K562 (cell line): Measurements from ENCODE around the gene KCTD15.

Experiments
- ASH1L ChIP-seq: fragments of 450-650 bp; IDR thresholded peaks from 2 replicates; pipeline ENCODE4 v1.6.1; 2018; ENCODE audit warnings: borderline replicate concordance, mild to moderate bottlenecking, low read depth; ENCODE audit not compliant: partially characterized antibody
- CTCF ChIP-seq, 3 experiments: IDR thresholded peaks in 2 of 3; conservative IDR thresholded peaks in 1 of 3; 2 replicates each; pipeline ENCODE4 v1.5.1; 2011 to 2012; ENCODE audit warnings: low read length in 3 of 3, mild to moderate bottlenecking in 3 of 3, control low read depth in 2 of 3, improper control_type of control experiment in 1 of 3, inconsistent platforms in 1 of 3, low read depth in 1 of 3, mixed read lengths in 1 of 3, moderate library complexity in 1 of 3; ENCODE audit not compliant: insufficient read depth in 2 of 3
- KLF16 ChIP-seq: IDR thresholded peaks from 2 replicates; pipeline ENCODE4 v1.6.1; 2016; ENCODE audit warnings: antibody characterized with exemption
- POLR2A ChIP-seq: fragments of 450-650 bp; conservative IDR thresholded peaks from 2 replicates; pipeline ENCODE4 v1.6.1; 2016
- SIN3A ChIP-seq, 2 experiments: fragments of 150-350 bp in 1 of 2; IDR thresholded peaks; 2 replicates each; pipeline ENCODE4 v1.6.1; 2011 to 2016; ENCODE audit warnings: borderline replicate concordance in 2 of 2, low read depth in 2 of 2, low read length in 2 of 2, mild to moderate bottlenecking in 2 of 2, moderate library complexity in 2 of 2; ENCODE audit not compliant: control insufficient read depth in 1 of 2
- SMC3 ChIP-seq: conservative IDR thresholded peaks from 2 replicates; pipeline ENCODE4 v1.6.1; 2011; ENCODE audit warnings: low read depth, low read length, improper control_type of control experiment; ENCODE audit not compliant: insufficient read depth
- TBP ChIP-seq: optimal IDR thresholded peaks from 2 replicates; pipeline ENCODE3; 2011; ENCODE audit warnings: low read depth, low read length, improper control_type of control experiment
- ZFX ChIP-seq: sonication (generic); formaldehyde crosslinking; IDR thresholded peaks from 2 replicates; pipeline ENCODE4 v1.8.0; 2022; ENCODE audit warnings: mild to moderate bottlenecking, missing genetic modification reagents, moderate library complexity
- ZNF274 ChIP-seq: IDR thresholded peaks from 2 replicates; pipeline ENCODE4 v1.6.1; 2011; ENCODE audit warnings: low read depth, mild to moderate bottlenecking, low read length, moderate library complexity, borderline replicate concordance

GRCh38 chr19:33812388-33813330, 16.0 kb downstream of the KCTD15 start:
- TF ChIP-seq KLF16 (no peak), CTCF (IDR thresholded peaks at IDR 0.05 in 2 of 3, conservative IDR thresholded peaks at IDR 0.05 in 1 of 3; ENCODE audit: insufficient read depth in 2 of 3, low read depth in 1 of 3, low read length in 3 of 3) (peak in 1 of 3 experiments; percentile 17; a peak in 1 of 6 replicates), POLR2A (no peak), ASH1L (no peak), ZNF274 (no peak), SIN3A (IDR thresholded peaks at IDR 0.05; ENCODE audit: borderline replicate concordance in 2 of 2, control insufficient read depth in 1 of 2, low read depth in 2 of 2, low read length in 2 of 2) (no peak), ZFX (CRISPR knock-in tag) (no peak), TBP (no peak), SMC3 (no peak)
